GM12878 (cell line): ENCODE measurements around the gene PFN3. TPM values are rescaled to one million over a fixed set of nuclear protein-coding genes. Genes with fewer than 3 reads are reported as not detected.

ENCODE experiments used
- CEBPZ ChIP-seq: fragments of 150-350 bp; IDR thresholded peaks from 2 replicates; pipeline ENCODE4 v1.6.1; 2016; ENCODE audit warnings: low read depth, low read length
- DPF2 ChIP-seq: fragments of 450-650 bp; IDR thresholded peaks from 2 replicates; pipeline ENCODE4 v1.6.1; 2017; ENCODE audit warnings: mild to moderate bottlenecking
- E2F8 ChIP-seq: fragments of 450-650 bp; IDR thresholded peaks from 2 replicates; pipeline ENCODE4 v1.6.1; 2018; ENCODE audit warnings: mild to moderate bottlenecking, low read depth, moderate library complexity; ENCODE audit not compliant: partially characterized antibody
- ETV6 ChIP-seq, 2 experiments: fragments of 450-650 bp in 1 of 2; IDR thresholded peaks in 1 of 2; conservative IDR thresholded peaks in 1 of 2; 2 replicates each; pipeline ENCODE4 v1.6.1; 2014; ENCODE audit warnings: antibody characterized with exemption in 1 of 2, borderline replicate concordance in 1 of 2, low read depth in 1 of 2, mild to moderate bottlenecking in 1 of 2, moderate library complexity in 1 of 2
- EZH2 ChIP-seq: IDR thresholded peaks from 2 replicates; pipeline ENCODE4 v1.6.1; 2012; ENCODE audit warnings: low read depth, mild to moderate bottlenecking, control low read depth, inconsistent platforms, low read length, borderline replicate concordance; ENCODE audit not compliant: control insufficient read depth
- FOXK2 ChIP-seq: fragments of 450-650 bp; IDR thresholded peaks from 2 replicates; pipeline ENCODE4 v1.6.1; 2017; ENCODE audit warnings: mild to moderate bottlenecking, moderate library complexity
- MXI1 ChIP-seq: fragments of 150-350 bp; IDR thresholded peaks from 2 replicates; pipeline ENCODE4 v1.6.1; 2011; ENCODE audit warnings: low read depth, mild to moderate bottlenecking, inconsistent platforms, low read length, improper control_type of control experiment
- NFXL1 ChIP-seq: fragments of 450-650 bp; IDR thresholded peaks from 2 replicates; pipeline ENCODE4 v1.6.1; 2017; ENCODE audit warnings: antibody characterized with exemption, mild to moderate bottlenecking, borderline replicate concordance
- PBX3 ChIP-seq: IDR thresholded peaks from 2 replicates; pipeline ENCODE4 v1.6.1; 2011; ENCODE audit warnings: mild to moderate bottlenecking, low read depth, low read length, moderate library complexity; ENCODE audit not compliant: insufficient replicate concordance
- SREBF1 ChIP-seq: IDR thresholded peaks from 2 replicates; pipeline ENCODE4 v1.6.1; 2012; ENCODE audit warnings: mild to moderate bottlenecking, low read length
- TCF7 ChIP-seq: IDR thresholded peaks from 2 replicates; pipeline ENCODE4 v1.6.1; 2014; ENCODE audit warnings: antibody characterized with exemption, borderline replicate concordance
- USF2 ChIP-seq: IDR thresholded peaks from 2 replicates; pipeline ENCODE4 v1.6.1; 2011; ENCODE audit warnings: low read depth, low read length, improper control_type of control experiment, borderline replicate concordance
- ZBED1 ChIP-seq: IDR thresholded peaks from 2 replicates; pipeline ENCODE4 v1.6.1; 2016; ENCODE audit warnings: borderline replicate concordance
- ZNF687 ChIP-seq: fragments of 450-650 bp; IDR thresholded peaks from 2 replicates; pipeline ENCODE4 v1.6.1; 2017; ENCODE audit warnings: mild to moderate bottlenecking, moderate library complexity
- ZZZ3 ChIP-seq: IDR thresholded peaks from 2 replicates; pipeline ENCODE4 v1.6.1; 2011; ENCODE audit warnings: low read depth; ENCODE audit not compliant: control insufficient read depth, insufficient read length
- polyA plus RNA-seq, 11 experiments: library from polyadenylated mRNA; depleted of rRNA in 4 of 11; unstranded in 6 of 11; stranded (reverse) in 5 of 11; fragments of >200 nt; fragmentation: Nextera tagmentation in 4 of 11; fragmentation: Illumina TruSeq in 1 of 11; extraction: Ambion mirVana in 4 of 11; extraction: Trizol in 1 of 11; gene quantifications; 1 replicate in 1 of 11; 2 replicates in 10 of 11; pipeline versions ENCODE4 v1.2.1 to v1.2.3, GENCODE V29; 2011 to 2016; ENCODE audit warnings: inconsistent platforms in 2 of 11, missing spikeins in 2 of 11, low read depth in 1 of 11
- total RNA-seq, 4 experiments: library from RNA; depleted of rRNA in 3 of 4; stranded (reverse); fragments of >200 nt in 3 of 4; fragmentation: Illumina TruSeq in 1 of 4; extraction: Trizol in 1 of 4; gene quantifications; 2 replicates each; pipeline versions ENCODE4 v1.2.1 to v1.2.3, GENCODE V29; 2013 to 2021

PFN3 gene
- total and polyA plus RNA-seq, 10 of the 15 experiments (the other 5 are each of a cell fraction or from before 2014, with no cell fraction given) = not detected

GRCh38 chr5:177362610-177363507, 37.6 kb downstream of the PFN3 start (continued):
- no peak for TF ChIP-seq E2F8
- TF ChIP-seq CEBPZ = no peak
- TF ChIP-seq ZNF687 = peak; percentile 43; the same call in 1 of the 2 replicates
- TF ChIP-seq NFXL1 = peak; percentile 99
- no peak for TF ChIP-seq PBX3
- no peak for TF ChIP-seq EZH2
- no peak for TF ChIP-seq ZZZ3
- TF ChIP-seq SREBF1 = no peak
- no peak for TF ChIP-seq ZBED1
- TF ChIP-seq USF2 = no peak
- TF ChIP-seq DPF2 = 0 out of 2 replicates have a peak, but pooled peaks have one; percentile 74
- no peak for TF ChIP-seq MXI1
- no peak for TF ChIP-seq ETV6 (conservative IDR thresholded peaks at IDR 0.05 in 1 of 2, IDR thresholded peaks at IDR 0.05 in 1 of 2; ENCODE audit: borderline replicate concordance in 1 of 2, low read depth in 1 of 2)
- no peak for TF ChIP-seq FOXK2
- no peak for TF ChIP-seq TCF7
